HepG2 (cell line): ENCODE measurements around the gene STK25.

ENCODE experiments used
- BHLHE40 ChIP-seq: IDR thresholded peaks from 2 replicates; pipeline ENCODE4 v1.6.1; 2011; ENCODE audit warnings: low read length, improper control_type of control experiment
- ISX ChIP-seq: sonication (generic); formaldehyde crosslinking; conservative IDR thresholded peaks from 2 replicates; pipeline ENCODE4 v1.5.0; 2020; ENCODE audit warnings: missing genetic modification reagents
- KLF6 ChIP-seq: IDR thresholded peaks from 2 replicates; pipeline ENCODE4 v1.8.0; 2016; ENCODE audit warnings: missing biosample characterization, missing genetic modification reagents
- MAFK ChIP-seq, 2 experiments: IDR thresholded peaks in 1 of 2; conservative IDR thresholded peaks in 1 of 2; 2 replicates each; pipeline ENCODE4 v1.6.1; 2011; ENCODE audit warnings: improper control_type of control experiment in 2 of 2, low read length in 2 of 2
- PCBP2 ChIP-seq: fragments of 200-400 bp; formaldehyde crosslinking; optimal IDR thresholded peaks from 2 replicates; pipeline ENCODE3; 2018; ENCODE audit warnings: low read length, low read depth; ENCODE audit not compliant: poor library complexity, severe bottlenecking
- POLR2A ChIP-seq, 2 experiments: IDR thresholded peaks; 2 replicates each; pipeline ENCODE4 v1.6.1; 2011; ENCODE audit warnings: low read depth in 2 of 2, low read length in 2 of 2, mild to moderate bottlenecking in 1 of 2, moderate library complexity in 1 of 2; ENCODE audit not compliant: insufficient read depth in 1 of 2
- ZBTB7A ChIP-seq: sonication (generic); formaldehyde crosslinking; IDR thresholded peaks from 2 replicates; pipeline ENCODE4 v1.8.0; 2022; ENCODE audit warnings: mild to moderate bottlenecking, missing genetic modification reagents
- ZNF780A ChIP-seq: sonication (generic); formaldehyde crosslinking; IDR thresholded peaks from 2 replicates; pipeline ENCODE4 v1.8.0; 2022; ENCODE audit warnings: mild to moderate bottlenecking, missing genetic modification reagents, moderate library complexity
- TF ChIP-seq, protein P1 (sequence below): sonication (generic); formaldehyde crosslinking; IDR thresholded peaks from 2 replicates; pipeline ENCODE4 v1.5.0; 2020; ENCODE audit warnings: missing genetic modification reagents
- TF ChIP-seq, protein P2 (sequence below): sonication (generic); formaldehyde crosslinking; IDR thresholded peaks from 2 replicates; pipeline ENCODE4 v1.5.0; 2020; ENCODE audit warnings: mild to moderate bottlenecking, missing genetic modification reagents, moderate library complexity
- TF ChIP-seq, protein P3 (sequence below): sonication (generic); formaldehyde crosslinking; IDR thresholded peaks from 2 replicates; pipeline ENCODE4 v1.5.1; 2020; ENCODE audit warnings: mild to moderate bottlenecking, missing genetic modification reagents, moderate library complexity

DNA sequence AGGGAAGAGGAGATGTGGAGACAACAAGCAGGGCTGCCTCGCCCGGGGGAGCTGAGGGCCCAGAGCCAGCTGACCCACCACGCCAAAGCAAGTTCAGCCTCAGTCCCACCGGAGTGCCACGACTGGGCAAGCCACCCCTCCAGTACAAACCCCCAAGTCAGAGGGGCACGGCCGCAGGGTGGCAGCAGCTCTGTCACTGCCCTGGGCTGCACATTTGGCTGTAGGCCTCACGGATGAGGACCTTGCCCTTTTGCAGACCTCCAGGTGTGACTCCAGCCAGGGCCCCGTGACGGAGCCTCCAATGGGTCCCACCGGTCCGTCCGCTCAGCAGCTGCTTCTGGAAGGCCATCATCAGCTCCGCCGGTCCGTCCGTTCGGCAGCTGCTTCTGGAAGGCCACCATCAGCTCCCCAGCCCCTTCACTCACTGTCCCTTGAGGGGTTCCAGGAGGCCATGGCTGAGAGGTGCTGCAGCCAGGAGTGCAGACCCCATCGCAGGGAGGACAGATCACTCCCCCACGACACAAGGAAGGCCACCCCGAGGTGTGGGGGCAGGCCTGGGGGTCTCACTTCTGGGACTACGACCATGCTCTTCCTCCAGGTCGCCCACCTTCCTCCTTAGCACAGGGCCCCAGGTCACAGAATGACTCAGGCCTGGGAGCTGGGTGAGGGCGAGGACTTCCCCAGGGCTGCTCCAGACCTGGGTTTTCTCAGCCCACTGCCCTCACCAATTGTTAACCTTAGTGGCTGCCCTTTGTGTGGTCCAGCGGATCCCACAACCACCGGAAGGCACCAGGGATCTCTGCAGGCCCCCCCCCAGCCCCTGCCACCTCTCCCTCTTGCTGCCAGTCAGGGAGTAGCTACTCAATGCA lies 24.6 kb upstream of the STK25 start:
- TF ChIP-seq POLR2A (IDR thresholded peaks at IDR 0.05; ENCODE audit: insufficient read depth in 1 of 2, low read depth in 2 of 2, low read length in 2 of 2) (no peak), ZBTB7A (no peak), ZNF780A (CRISPR knock-in tag) (no peak), MAFK (conservative IDR thresholded peaks at IDR 0.05 in 1 of 2, IDR thresholded peaks at IDR 0.05 in 1 of 2; ENCODE audit: low read length in 2 of 2) (no peak), KLF6 (CRISPR knock-in tag) (no peak), BHLHE40 (no peak), PCBP2 (no peak), ISX (no peak)
- TF ChIP-seq, protein P1, sequence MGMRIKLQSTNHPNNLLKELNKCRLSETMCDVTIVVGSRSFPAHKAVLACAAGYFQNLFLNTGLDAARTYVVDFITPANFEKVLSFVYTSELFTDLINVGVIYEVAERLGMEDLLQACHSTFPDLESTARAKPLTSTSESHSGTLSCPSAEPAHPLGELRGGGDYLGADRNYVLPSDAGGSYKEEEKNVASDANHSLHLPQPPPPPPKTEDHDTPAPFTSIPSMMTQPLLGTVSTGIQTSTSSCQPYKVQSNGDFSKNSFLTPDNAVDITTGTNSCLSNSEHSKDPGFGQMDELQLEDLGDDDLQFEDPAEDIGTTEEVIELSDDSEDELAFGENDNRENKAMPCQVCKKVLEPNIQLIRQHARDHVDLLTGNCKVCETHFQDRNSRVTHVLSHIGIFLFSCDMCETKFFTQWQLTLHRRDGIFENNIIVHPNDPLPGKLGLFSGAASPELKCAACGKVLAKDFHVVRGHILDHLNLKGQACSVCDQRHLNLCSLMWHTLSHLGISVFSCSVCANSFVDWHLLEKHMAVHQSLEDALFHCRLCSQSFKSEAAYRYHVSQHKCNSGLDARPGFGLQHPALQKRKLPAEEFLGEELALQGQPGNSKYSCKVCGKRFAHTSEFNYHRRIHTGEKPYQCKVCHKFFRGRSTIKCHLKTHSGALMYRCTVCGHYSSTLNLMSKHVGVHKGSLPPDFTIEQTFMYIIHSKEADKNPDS (CRISPR knock-in tag): no peak
- TF ChIP-seq, protein P2, sequence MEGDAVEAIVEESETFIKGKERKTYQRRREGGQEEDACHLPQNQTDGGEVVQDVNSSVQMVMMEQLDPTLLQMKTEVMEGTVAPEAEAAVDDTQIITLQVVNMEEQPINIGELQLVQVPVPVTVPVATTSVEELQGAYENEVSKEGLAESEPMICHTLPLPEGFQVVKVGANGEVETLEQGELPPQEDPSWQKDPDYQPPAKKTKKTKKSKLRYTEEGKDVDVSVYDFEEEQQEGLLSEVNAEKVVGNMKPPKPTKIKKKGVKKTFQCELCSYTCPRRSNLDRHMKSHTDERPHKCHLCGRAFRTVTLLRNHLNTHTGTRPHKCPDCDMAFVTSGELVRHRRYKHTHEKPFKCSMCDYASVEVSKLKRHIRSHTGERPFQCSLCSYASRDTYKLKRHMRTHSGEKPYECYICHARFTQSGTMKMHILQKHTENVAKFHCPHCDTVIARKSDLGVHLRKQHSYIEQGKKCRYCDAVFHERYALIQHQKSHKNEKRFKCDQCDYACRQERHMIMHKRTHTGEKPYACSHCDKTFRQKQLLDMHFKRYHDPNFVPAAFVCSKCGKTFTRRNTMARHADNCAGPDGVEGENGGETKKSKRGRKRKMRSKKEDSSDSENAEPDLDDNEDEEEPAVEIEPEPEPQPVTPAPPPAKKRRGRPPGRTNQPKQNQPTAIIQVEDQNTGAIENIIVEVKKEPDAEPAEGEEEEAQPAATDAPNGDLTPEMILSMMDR (CRISPR knock-in tag): peak; percentile 78
- TF ChIP-seq, protein P3, sequence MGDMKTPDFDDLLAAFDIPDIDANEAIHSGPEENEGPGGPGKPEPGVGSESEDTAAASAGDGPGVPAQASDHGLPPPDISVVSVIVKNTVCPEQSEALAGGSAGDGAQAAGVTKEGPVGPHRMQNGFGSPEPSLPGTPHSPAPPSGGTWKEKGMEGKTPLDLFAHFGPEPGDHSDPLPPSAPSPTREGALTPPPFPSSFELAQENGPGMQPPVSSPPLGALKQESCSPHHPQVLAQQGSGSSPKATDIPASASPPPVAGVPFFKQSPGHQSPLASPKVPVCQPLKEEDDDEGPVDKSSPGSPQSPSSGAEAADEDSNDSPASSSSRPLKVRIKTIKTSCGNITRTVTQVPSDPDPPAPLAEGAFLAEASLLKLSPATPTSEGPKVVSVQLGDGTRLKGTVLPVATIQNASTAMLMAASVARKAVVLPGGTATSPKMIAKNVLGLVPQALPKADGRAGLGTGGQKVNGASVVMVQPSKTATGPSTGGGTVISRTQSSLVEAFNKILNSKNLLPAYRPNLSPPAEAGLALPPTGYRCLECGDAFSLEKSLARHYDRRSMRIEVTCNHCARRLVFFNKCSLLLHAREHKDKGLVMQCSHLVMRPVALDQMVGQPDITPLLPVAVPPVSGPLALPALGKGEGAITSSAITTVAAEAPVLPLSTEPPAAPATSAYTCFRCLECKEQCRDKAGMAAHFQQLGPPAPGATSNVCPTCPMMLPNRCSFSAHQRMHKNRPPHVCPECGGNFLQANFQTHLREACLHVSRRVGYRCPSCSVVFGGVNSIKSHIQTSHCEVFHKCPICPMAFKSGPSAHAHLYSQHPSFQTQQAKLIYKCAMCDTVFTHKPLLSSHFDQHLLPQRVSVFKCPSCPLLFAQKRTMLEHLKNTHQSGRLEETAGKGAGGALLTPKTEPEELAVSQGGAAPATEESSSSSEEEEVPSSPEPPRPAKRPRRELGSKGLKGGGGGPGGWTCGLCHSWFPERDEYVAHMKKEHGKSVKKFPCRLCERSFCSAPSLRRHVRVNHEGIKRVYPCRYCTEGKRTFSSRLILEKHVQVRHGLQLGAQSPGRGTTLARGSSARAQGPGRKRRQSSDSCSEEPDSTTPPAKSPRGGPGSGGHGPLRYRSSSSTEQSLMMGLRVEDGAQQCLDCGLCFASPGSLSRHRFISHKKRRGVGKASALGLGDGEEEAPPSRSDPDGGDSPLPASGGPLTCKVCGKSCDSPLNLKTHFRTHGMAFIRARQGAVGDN (CRISPR knock-in tag): peak; percentile 90
